Thoracic aorta (tissue), 2 donors: Measurements from ENCODE around the gene HMCN1. TPM values are rescaled to one million over a fixed set of nuclear protein-coding genes. Genes with fewer than 3 reads are reported as not detected.

Experiments used
- ATAC-seq: fragments of 150-250 bp; one replicate; pipeline ENCODE4 v1.8.0; 2017; ENCODE audit warnings: low read depth; ENCODE audit not compliant: insufficient number of reproducible peaks, low FRiP score
- DNase-seq: peaks from one replicate; pipeline ENCODE4 v3.0.0-alpha.2; 2020; ENCODE audit warnings: low spot score
- H3K27ac ChIP-seq, 2 donors: fragments of 200-600 bp; sonication (generic); 1 replicate in 1 of 2; 2 replicates in 1 of 2; pipeline ENCODE4 v1.5.1; 2016; ENCODE audit warnings: mild to moderate bottlenecking in 2 of 2, moderate library complexity in 2 of 2
- H3K27me3 ChIP-seq: fragments of 200-600 bp; sonication (generic); replicated peaks from 2 replicates; pipeline ENCODE4 v1.6.0; 2016; ENCODE audit warnings: mild to moderate bottlenecking; ENCODE audit not compliant: insufficient read depth
- H3K36me3 ChIP-seq: fragments of 200-600 bp; sonication (generic); one replicate; pipeline ENCODE4 v1.5.1; 2016
- H3K4me1 ChIP-seq, 2 donors: fragments of 200-600 bp; sonication (generic); 1 replicate in 1 of 2; 2 replicates in 1 of 2; pipeline versions ENCODE4 v1.5.1 to v1.6.0; 2016; ENCODE audit warnings: low read depth in 2 of 2, mild to moderate bottlenecking in 1 of 2; ENCODE audit not compliant: control insufficient read depth in 1 of 2
- H3K4me3 ChIP-seq: fragments of 200-600 bp; sonication (generic); 2 replicates; pipeline ENCODE4 v1.5.1; 2016; ENCODE audit warnings: mild to moderate bottlenecking
- H3K9me3 ChIP-seq: fragments of 200-600 bp; sonication (generic); 2 replicates; pipeline ENCODE4 v1.5.1; 2016
- CTCF ChIP-seq: fragments of 200-600 bp; sonication (generic); IDR thresholded peaks from one replicate; pipeline ENCODE4 v1.5.1; 2019; ENCODE audit warnings: antibody characterized with exemption
- total RNA-seq, 2 donors: library from RNA; depleted of rRNA; stranded (reverse); fragments of >200 nt; gene quantifications; one replicate each; pipeline versions ENCODE4 v1.1.0 to v1.2.3, GENCODE V29; 2016

Gene HMCN1
- total RNA-seq, 2 donors from 2014 or later, result 142 to 191 TPM

DNA sequence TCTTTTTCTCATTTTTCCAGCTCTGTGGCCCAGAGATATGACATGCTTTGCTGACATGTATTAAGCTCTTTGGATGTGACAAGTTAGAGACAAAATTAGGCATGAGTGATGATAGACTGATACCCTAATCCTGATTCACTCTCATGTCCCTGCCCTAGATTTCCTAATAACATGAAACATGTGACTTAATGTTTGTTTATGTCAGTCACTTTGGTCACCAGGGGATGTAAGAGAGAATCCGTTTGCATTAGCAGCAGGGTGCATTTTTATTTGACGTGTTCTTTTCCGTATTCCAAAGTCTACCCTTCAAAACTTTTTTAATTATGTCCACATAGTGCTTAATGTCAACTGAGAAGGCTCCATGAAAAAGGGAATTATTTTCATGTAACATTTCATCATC, 192.4 kb downstream of the HMCN1 start:
- H3K27ac ChIP-seq, result peak overlapping the region; percentile 20 to 69
- ATAC-seq, result no peak

DNA sequence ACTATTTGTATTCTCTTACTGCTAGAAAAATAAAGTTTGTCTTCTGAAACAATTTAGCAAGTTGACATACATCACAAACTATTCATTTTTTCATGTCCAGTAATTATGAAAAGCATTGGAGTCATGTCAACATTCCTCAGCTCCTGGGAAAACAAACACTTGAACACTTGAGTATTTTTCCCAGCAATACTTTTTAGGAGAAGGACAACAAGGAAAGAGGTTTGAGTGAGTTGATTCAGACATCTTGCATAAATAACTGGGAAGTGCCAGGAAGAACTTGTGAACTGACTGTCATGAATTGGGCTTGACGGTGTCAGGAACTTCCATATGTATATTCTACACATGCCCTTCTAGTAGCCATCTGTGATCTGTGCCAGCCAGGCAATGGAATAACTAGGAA, 195.6 kb downstream of the HMCN1 start:
- H3K4me3 ChIP-seq, result no peak overlapping the region
- no peaks in the 10 kb centered on the region for H3K36me3 ChIP-seq
- H3K4me1 ChIP-seq, result peaks cover 12 to 35% of the 10 kb centered on the region in 2 donors
- DNase-seq, result no peak
- no peaks in the 10 kb centered on the region for H3K9me3 ChIP-seq
- H3K27me3 ChIP-seq, result no peaks in the 10 kb centered on the region
- peak overlapping the region; percentile 19 to 78 for H3K27ac ChIP-seq
- no peak for TF ChIP-seq CTCF
- no peak for ATAC-seq

More for the DNA sequence above, 192.4 kb downstream of the HMCN1 start:
- Histone ChIP-seq H3K27me3 (no peaks in the 10 kb centered on the region), H3K4me1 (peaks cover 12 to 35% of the 10 kb centered on the region in 2 donors), H3K36me3 (no peaks in the 10 kb centered on the region), H3K4me3 (no peak overlapping the region), H3K9me3 (no peaks in the 10 kb centered on the region)
- no peak for DNase-seq
- TF ChIP-seq CTCF, result no peak

GRCh38 chr1:185931438-185931837, 197.2 kb downstream of the HMCN1 start:
- H3K9me3 ChIP-seq, result no peaks in the 10 kb centered on the region
- H3K4me3 ChIP-seq, result no peak overlapping the region
- no peaks in the 10 kb centered on the region for H3K36me3 ChIP-seq
- no peaks in the 10 kb centered on the region for H3K27me3 ChIP-seq
- no peak for TF ChIP-seq CTCF
- no peak for ATAC-seq
- peak overlapping the region in 1 of 2 donors; percentile 46 for H3K27ac ChIP-seq
- H3K4me1 ChIP-seq, result peaks cover 12 to 34% of the 10 kb centered on the region in 2 donors
- no peak for DNase-seq

- H3K4me3 ChIP-seq, result no peak overlapping the region
- H3K27ac ChIP-seq, result peak overlapping the region in 1 of 2 donors; percentile 23
- no peak for TF ChIP-seq CTCF
- H3K9me3 ChIP-seq, result no peaks in the 10 kb centered on the region
- H3K27me3 ChIP-seq, result no peaks in the 10 kb centered on the region
- no peak for DNase-seq
- peaks cover 9 to 31% of the 10 kb centered on the region in 2 donors for H3K4me1 ChIP-seq
- no peak for ATAC-seq
- H3K36me3 ChIP-seq, result no peaks in the 10 kb centered on the region
Observed at GRCh38 chr1:185933580-185933979, 199.4 kb downstream of the HMCN1 start.

DNA sequence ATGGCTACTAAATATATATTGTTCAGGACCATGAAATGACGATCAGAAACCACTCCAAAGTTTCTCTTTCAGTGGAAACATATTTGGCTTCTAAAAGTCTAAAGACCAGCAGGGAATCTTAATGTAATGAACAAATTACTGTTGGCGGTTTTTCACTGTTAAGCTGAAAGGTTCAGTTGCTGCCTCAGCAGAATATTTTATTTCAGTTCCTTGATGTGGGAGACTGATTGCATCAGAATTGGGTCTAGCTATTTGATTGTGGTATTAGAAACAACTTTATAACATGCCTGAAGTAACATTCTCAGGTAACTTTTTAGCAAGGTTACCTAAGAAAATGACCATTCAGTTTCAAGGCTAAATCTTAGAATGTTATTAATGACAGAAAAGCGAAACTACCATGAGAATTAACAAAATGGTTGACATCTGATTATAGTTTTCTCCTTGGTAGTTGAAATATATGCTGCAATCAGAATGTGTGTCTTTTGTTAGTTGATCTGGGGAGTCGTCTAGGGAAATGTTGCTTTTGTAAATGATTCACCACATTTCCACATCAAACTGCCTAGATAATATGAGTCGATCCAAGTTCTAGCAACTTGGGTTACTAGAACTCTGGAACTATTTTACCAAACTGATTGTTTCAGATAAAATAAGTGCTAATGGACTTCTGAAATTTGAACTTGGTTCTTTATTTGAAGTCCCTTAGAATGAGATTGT, 200.4 kb downstream of the HMCN1 start:
- TF ChIP-seq CTCF, result no peak
- DNase-seq (no peak), ATAC-seq (no peak)
- no peaks in the 10 kb centered on the region for H3K36me3 ChIP-seq
- no peak overlapping the region for H3K27ac ChIP-seq
- H3K27me3 ChIP-seq, result no peaks in the 10 kb centered on the region
- H3K9me3 ChIP-seq, result no peaks in the 10 kb centered on the region
- peaks cover 5 to 28% of the 10 kb centered on the region in 2 donors for H3K4me1 ChIP-seq
- no peak overlapping the region for H3K4me3 ChIP-seq
